Left ventricle myocardium superior (tissue), 1 donor: ENCODE data around the gene ZNF281. TPM values are rescaled to one million over a fixed set of nuclear protein-coding genes. Genes with fewer than 3 reads are reported as not detected.

Experiments
- ATAC-seq: fragments of 200-7000 bp; cut with Tn5 transposase; one replicate; pipeline ENCODE4 v1.9.1; 2020; ENCODE audit warnings: mild to moderate bottlenecking, moderate library complexity
- DNase-seq: peaks from one replicate; pipeline ENCODE4 v3.0.0-alpha.2; 2020
- intact Hi-C: fragments of 100-400 bp; cut with micrococcal nuclease; formaldehyde crosslinking; loops from one replicate; pipeline ENCODE4 v1.11.0; 2022
- total RNA-seq: library from RNA; stranded (reverse); fragmentation: NEBNext Ultra II Directional; extraction: Animal tissue kit (Norgen Biotek cat#: 25700); gene quantifications from one replicate; pipeline ENCODE4 v1.2.1, GENCODE V29; 2021
- donor health status: DM: no; HTN: yes; CAD: no; lungs with severe emphysema.

ZNF281 gene
- total RNA-seq, 1 donor from 2014 or later, result 8.8 TPM

DNA sequence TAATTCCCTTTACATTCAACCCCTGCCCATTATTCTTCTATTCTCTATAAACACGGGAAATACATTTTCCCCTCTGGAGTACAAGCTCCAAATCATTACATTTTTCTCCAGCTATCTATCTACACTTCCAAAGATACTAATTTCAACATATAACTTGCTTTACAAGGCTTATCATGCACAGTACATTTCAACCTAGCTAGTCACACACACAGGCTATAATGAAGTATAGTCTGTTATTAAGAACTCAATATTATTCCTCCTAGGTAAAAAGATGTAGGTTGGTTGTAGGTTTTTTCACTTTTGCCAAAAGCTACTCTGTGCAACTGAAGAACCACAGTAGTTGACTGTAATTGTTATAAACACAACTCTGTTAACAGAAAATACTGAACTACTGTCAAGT, 8.1 kb downstream of the ZNF281 start:
- DNase-seq (no peak), ATAC-seq (no peak)
- intact Hi-C loops, result no loop called here

DNA sequence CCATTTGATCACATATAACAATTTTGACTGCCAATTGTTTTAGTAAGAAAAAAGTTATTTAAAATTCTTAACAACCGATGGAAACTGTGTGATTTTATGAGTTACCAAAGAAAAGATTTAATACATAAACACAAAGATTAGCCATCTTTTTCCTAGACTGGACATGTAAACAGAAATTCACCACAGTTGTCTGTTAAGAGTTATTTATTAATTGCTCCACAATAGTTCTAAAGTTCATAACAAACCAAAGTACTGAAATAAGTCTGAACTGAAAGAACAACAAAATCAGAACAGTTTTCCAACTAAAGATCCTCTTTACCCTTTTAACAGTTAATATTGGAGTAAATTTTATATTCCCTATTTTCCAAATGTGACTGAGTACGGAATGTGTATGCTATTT, 8.6 kb downstream of the ZNF281 start:
- intact Hi-C loops, result no loop called here
- ATAC-seq, result no peak
- no peak for DNase-seq

DNA sequence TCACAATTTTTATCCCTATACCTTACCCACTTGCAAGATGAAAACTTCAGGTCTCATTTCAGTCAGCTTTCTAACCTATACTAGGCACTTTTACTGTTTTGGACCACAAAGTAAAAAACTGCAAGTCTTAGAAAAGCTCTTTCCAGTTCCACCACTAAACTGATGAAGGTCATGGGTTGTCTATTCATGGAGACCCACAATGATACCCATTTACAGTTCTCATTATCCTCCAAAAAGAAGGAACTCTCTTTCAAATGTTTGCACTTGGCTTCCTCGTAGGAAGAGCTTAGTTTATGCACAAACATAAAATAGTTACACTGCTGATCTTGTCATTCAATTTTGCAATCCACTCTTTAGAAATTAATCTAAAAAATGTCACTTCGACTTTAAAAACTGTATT, 9.3 kb downstream of the ZNF281 start:
- DNase-seq (no peak), ATAC-seq (no peak)
- intact Hi-C loops, result no loop called here

DNA sequence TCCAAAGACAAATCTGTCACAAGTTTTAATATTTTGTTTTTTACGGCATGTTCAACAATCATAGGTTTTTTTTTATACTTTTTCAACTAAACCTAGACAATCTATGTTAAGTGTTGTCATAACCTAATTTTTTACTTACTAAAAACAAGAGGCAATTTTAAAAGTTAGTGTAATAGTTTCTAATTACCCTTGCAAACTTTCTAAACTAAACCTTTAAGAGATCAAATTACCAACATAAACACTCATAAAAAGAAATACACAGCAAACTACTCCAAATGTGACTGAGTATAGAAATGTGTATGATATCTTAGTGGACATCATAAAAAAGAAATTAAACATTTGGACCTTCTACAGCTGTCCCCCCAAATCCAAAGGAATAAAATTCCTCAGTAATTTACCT, 10.0 kb downstream of the ZNF281 start:
- DNase-seq (no peak), ATAC-seq (no peak)
- intact Hi-C loops, result no loop called here

DNA sequence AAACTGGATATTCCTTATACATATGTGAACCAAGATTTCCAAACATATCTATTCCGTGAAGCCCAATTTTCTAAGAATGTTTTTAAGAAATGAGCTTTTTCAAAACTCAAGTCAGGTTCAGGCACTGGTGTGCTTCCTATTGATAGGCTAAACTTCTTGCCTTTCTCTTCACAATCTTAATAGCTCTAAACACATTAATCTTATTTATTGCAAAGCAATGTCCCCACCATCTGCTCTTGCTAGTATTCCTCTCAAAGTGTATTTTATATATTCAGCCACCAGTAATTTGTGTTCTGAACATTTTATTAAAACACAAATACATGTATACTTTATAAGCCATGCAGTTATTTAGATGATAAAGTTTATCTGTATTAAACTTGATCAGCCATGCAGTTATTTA, 11.5 kb downstream of the ZNF281 start:
- DNase-seq, result no peak
- intact Hi-C loops, result no loop called here
- no peak for ATAC-seq

DNA sequence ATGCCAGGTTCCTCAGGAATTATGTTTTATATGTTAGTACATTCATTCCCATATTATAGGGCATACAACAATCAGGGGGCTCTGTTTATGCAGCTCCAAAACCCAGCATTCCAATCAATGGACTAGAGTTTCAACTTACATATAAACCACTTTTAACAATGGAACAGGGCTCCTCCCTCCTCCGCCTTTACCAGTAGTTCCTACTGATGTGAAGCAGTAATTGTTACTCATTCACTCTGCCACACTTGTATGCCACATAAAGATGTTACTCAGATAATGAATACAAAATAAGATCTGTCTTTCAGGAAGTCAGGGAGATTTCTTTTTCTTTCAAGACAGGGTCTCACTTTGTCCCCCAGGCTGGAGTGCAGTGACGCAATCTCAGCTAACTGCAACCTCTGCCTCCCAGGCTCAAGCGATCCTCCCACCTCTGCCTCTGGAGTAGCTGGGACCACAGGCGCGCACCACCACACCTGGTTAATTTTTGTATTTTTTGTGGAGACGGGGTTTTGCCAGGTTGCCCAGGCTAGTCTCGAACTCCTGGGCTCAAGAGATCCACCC, 17.1 kb downstream of the ZNF281 start:
- intact Hi-C loops, result no loop called here
- no peak for DNase-seq
- no peak for ATAC-seq

DNA sequence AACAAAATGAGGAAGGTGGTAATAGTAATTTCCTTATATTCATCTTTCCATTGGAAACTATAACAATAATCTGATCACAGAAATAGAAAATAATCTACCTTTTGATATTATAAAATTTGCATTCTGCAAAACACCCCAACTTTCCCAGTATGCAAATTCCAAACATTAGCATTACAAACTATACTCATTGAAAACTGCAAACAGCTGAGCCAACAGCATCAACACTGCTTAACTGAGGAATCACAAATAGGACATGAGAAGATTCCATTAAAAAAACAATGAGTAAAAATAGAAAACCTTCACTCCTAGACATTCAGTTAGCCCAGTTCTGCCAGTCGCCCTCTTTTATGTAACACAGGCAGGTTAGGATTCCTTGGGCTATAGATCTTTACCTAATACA, 18.1 kb downstream of the ZNF281 start:
- no peak for ATAC-seq
- intact Hi-C loops, result no loop called here
- DNase-seq, result no peak

DNA sequence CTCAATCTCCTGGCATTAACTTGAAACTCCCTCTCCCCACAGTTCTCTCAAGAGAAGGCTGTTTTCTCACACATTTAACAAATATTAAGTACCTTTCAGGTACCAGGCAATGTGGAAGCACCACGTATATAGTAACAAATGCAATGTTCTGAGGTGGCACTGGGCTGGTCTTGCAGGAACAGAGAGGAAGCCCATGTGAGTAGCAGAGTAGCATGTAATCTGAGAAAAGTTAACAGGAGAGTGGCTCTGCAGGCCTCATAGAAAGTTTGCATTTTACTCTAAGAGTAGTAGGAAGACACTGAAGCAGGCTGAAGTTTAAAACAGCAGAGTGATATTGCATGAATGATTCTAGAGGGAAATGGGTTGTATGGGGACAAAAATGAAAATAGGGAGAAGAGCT, 21.0 kb downstream of the ZNF281 start:
- DNase-seq, result no peak
- intact Hi-C loops, result no loop called here
- no peak for ATAC-seq

DNA sequence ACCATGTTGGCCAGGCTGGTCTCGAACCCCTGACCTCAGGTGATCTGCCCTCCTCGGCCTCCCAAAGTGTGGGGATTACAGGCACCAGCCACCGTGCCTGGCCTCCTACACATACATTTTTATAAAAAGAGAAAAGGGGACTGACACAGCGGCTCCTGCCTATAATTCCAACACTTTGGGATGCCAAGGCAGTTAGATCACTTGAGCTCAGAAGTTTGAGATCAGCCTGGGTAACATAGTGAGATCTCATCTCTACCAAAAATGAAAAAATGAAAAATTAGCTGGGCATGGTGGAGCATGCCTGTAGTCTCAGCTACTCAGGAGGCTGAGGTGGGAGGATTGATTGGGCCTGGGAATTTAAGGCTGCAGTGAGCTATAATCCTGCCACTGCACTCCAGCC, 23.4 kb downstream of the ZNF281 start:
- ATAC-seq (no peak), DNase-seq (no peak)
- intact Hi-C loops, result no loop called here

DNA sequence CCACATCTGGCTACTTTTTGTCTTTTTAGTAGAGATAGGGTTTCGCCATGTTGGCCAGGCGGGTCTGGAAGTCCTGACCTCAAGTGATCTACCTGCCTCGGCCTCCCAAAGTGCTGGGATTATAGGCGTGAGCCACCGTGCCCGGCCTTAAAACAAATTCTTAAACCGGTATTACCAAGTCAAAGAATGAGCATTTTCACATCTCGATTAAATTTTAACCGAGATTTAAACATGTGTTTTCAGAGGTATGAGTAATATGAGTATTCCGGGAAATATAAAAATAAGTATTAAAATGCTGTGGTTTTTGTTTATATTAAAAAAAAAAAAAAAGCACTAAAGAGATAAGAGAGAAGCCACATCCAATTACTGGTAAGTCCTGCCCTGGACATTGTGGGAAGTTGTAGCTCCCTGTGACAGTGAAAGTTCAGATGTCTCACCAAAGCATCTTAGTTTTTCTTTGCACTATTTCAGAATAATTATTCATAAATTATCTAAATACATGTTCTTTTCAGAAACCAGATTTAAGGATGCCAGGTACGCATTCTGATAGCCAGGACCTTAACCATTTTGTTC, 24.9 kb downstream of the ZNF281 start:
- no peak for DNase-seq
- intact Hi-C loops, result no loop called here
- no peak for ATAC-seq

DNA sequence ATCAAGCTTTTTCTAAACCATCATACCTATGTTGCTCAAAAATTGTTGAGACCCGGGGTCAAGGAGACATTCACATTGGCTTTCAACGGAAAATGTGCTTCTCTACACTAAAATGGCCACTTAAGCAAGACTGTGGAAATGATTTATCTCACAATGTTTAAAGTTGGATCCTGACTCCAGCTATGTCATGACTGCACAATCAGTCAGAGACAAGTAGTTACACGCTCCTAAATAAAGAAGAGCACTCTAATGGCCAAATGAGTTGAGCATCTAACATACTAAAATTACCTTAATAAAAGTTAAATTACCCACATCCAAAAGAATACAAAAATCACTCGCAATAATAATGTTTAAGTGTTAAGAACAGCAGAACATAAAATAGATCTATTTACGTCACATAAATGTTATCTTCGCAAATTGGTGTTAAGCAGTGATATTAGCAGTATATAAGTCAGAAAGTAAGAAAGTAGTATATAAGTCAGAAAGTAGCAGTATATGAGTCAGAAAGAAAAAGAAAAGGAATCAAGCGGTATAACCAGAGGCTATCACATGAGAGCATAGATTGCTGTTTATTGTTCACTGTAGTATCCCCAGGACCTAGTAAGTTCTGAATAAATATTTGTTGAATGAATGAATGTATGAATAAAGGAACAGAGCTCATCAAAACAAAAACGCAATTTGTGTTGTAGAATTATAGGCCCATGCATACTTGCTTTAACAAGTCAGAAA, 28.4 kb downstream of the ZNF281 start:
- intact Hi-C loops, result no loop called here
- ATAC-seq (no peak), DNase-seq (no peak)

DNA sequence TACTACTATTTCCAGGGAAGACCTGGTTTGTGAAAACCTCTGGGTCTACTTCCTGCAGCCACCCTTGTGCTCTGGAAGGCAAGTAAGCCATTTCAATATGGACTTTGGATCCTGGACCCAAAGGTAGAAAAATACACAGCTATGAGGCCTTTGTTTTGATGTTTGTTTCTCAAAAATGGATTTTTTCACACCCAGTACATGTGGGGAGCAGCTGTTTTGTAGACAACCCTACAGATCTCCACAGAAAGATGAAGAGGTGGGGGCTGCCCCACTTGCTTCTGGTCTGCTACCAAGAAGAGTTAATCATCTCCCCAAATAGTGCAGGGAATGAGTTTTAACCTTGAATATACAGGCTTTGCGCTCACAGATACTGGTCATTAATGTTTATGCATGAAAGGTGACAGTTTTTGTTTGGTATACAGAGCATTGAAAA, 29.2 kb downstream of the ZNF281 start:
- ATAC-seq, result no peak
- DNase-seq, result no peak
- intact Hi-C loops, result no loop called here

DNA sequence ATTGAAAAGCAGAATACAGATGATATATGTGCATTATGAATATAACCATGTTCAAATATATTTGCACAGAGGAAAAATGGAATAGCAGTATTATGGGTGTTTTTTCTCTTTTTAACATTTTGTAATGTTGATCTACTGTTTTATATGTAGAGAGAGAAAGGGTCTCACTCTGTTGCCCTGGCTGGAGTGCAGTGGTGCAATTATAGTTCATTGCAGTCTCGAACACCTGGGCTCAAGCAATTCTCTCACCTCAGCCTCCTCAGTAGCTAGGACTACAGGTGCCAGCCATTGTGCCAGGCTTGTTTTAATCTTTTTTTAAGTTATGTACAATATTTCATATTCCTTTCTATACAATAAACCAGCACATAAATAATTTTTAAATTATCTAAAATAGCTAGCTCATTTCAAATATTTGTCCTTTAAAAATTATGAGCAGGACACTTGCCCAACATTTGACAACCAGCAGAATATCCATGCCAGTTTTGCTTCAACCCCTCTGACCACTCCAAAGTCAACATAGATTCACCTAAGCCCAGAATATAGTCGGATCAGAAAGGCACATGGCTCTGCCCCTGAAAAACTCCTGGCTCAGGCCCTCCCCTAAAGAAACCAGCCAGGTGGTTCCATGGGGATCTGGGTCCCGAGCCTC, 29.8 kb downstream of the ZNF281 start:
- intact Hi-C loops, result no loop called here
- DNase-seq, result no peak
- ATAC-seq, result no peak

DNA sequence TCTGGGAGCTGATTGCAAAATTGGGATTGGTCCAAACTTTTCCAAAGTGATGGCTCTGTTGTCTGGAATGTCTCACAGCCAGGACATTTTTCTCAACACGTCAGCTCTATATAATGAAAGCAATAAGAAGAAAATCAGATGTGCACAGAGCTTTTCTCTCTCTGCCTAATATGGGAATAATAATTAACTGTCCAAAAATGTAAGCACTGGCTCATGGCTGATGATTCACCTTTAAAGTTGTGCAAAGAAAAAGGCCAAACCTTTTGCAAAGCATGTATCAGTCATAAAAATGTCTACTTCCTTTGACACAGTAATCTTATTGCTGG, 30.4 kb downstream of the ZNF281 start:
- intact Hi-C loops, result no loop called here
- ATAC-seq (no peak), DNase-seq (no peak)

DNA sequence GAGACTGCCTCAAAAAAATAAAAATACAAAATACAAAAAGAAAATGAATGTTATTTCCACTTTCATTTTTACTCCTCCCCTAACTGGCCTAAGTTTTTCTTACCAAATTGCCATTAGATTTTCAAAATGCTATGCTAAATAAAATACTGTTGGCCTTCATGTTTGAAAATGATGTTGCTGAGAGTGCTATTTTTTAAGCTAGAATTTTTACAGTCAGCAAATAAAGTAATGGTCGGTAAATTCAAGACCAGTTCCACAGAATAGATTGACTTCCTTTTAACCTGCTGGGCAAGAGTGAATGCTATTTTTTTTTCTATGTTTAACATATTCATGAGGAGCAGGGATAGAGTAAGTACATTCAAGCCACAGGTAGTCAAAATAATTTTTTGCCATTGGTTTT, 31.7 kb downstream of the ZNF281 start:
- no peak for ATAC-seq

DNA sequence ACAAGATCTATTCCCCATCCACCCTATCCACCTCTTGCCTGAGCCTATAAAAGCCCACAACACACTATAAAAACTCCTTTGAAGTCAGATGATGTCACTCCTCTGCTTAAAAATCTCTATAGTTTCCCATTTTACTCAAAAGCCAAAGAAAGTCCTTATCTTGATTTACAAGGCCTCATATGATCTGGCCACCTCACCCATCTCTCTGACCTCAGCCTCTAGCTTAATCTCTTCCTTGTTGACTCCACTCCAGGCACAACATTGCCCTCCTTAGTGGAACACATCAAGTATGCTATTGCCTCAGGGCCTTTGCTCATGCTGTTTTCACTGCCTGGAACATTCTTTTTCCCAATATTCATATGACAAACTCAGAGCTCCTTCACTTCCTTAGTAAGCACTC, 33.3 kb downstream of the ZNF281 start:
- ATAC-seq (no peak), DNase-seq (no peak)
- intact Hi-C loops, result no loop called here

More for the DNA sequence above, 31.7 kb downstream of the ZNF281 start:
- intact Hi-C loops, result no loop called here
- DNase-seq, result no peak

DNA sequence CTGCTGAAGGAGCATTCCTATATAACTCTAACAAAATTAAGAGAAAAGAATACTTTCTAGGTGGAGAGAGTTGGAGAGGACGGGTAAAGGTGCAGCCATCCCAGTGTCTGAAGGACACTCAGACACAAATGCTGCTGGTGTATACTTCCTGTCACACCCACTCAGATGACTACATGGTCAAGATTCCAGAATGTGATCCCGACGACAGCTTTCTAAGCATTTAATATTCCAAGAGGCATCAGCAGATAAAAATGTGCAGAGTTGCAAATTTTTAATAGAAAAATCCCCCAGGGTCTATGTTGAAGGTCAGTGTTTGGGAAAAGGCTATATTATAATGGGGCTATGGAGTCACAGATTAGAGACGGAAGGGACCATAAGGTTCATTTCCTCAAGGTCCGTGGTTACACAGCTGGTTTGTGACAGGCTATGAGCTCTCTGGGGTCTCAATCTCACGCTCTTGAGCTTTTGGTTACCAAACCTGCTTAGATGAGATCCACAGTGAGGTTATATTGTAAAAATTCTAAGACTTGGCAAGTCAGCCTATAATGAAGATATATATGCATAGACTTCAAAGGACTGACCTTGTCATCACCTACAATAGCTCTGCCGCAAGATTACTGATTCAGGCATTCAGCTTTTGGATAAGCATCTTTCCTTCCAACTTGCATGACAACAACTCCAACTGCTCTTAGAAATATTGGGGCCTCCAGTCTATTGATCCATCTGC, 35.1 kb downstream of the ZNF281 start:
- intact Hi-C loops, result no loop called here
- ATAC-seq, result no peak
- no peak for DNase-seq

DNA sequence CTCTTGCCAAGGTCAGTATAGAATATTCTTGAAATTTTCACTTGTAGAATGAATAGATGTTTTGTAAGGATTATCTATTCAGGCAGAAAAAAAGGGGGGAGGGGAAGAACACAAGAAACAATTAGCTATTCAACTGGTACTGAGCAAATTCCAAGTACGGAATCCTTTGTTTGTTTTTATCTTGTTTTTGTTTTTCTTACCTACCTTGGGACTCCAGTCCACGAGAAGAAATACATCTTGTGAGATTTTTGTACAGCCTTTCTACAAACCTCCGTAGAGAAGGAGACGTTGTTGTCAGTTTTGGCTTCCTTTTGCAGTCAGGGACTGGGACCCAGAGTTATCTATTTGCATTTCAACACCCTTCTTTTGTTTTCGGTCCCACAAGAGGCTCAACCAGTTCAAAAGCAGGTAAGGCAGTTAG, 36.0 kb downstream of the ZNF281 start:
- ATAC-seq (no peak), DNase-seq (no peak)
- intact Hi-C loops, result no loop called here

DNA sequence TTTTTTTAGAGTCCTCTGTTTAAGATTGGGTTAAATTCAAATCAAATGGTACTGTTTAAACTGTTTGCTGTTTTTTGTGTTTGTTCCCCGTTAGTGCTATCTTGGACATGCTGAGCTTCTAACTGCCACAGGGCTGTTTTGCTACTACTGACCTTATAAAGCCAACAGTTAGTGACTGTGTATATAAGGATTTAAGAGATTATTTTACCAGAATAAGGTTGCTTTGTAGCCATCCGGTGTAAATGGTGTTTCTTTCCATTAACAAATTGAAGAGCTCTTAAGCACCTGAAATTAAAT, 37.0 kb downstream of the ZNF281 start:
- intact Hi-C loops, result no loop called here
- DNase-seq, result no peak
- no peak for ATAC-seq
